GM18526 (cell line): ENCODE results near the gene WDR20.

Source experiments
- POLR2A ChIP-seq: IDR thresholded peaks from 3 replicates; pipeline ENCODE4 v1.6.1; 2011; ENCODE audit not compliant: insufficient read length; ENCODE audit errors: extremely low read depth

WDR20 gene

DNA sequence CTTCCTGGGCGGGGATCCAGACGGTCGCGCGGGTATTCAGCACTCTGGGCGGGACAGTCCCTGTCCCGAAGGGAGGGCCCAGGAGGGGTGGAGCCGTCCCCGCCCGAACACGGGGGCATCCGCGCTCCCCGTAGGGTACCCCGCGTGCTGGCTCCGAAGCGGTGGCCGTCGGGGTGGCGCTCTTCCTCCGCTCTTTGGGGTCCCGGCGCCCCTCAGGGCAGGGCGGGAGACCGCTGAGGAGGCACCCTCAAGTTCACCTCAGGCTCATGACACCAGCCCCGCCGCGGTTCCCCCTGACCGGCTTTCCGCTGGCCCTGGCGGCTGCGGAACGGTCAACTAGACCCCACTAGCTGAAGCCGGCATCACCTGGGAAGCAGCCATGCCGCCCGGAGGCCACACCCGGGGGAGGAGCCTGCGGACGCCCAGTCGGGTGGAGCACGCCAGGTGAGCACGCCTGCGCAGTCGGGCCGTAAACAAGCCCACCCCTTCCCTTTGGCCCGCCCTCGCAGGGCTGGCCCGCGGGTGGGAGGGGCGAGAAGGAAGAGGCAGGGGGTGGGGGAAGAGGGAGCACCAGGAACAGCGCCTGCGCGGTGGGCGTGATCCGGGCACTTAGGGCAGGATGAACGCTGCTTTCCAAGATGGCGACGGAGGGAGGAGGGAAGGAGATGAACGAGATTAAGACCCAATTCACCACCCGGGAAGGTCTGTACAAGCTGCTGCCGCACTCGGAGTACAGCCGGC, at the start of gene WDR20:
Gene WDR20, plus strand, starts transcription at position 612 of the 741 bp plus-strand sequence. Its CDS starts 27 bp downstream, at position 639.
- peak; percentile 72 for TF ChIP-seq POLR2A

GRCh38 chr14:102090713-102091112, 49.0 kb upstream of the WDR20 start:
- TF ChIP-seq POLR2A: no peak

DNA sequence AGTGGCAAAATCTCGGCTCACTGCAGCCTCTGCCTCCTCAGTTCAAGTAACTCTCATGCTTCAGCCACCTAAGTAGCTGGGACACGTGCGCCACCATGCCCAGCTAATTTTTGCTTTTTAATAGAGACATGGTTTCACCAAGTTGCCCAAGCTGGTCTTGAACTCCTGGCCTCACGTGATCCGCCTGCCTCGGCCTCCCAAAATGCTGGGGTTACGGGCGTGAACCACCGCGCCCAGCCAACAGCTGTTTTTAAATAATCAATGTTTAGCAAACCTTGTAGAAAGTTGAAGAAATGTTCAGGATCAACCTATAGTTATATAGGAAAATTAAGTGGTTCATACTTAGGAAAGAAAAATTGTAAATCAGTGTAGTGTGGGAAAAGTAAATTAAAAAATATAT, 46.9 kb upstream of the WDR20 start:
- TF ChIP-seq POLR2A: no peak

GRCh38 chr14:102094101-102094500, 45.6 kb upstream of the WDR20 start:
- no peak for TF ChIP-seq POLR2A

DNA sequence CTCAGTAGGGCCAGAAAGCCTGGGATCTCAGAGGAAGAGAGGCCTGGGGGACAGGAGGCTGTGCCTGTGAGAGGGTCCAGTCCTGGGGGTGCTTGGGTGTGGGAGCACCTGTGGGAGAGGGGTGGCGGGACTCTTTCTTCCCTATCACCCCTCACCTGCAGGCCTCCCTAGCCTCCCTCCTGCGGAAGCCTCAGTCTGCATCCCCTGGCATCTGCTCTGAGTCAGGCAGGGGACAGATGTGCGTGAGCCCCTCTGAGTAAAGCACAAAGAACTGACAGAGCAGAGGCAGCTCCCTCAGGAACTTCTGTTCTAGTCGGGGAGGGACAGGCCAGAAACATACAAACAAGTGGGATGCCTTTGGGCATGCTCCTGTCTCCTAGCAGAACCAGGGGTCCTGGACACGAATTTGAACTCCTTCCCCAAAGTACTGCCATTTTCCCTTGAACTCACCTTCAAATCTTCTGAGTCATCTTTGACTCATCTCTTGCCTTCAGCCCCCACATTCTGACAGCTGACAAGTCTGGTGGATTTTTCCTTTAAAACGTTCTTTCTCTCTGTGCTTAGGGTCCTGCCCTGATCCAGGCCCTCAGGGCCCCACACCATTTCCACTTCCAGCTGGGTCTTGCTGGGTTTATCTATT, 44.3 kb upstream of the WDR20 start:
- TF ChIP-seq POLR2A: no peak

DNA sequence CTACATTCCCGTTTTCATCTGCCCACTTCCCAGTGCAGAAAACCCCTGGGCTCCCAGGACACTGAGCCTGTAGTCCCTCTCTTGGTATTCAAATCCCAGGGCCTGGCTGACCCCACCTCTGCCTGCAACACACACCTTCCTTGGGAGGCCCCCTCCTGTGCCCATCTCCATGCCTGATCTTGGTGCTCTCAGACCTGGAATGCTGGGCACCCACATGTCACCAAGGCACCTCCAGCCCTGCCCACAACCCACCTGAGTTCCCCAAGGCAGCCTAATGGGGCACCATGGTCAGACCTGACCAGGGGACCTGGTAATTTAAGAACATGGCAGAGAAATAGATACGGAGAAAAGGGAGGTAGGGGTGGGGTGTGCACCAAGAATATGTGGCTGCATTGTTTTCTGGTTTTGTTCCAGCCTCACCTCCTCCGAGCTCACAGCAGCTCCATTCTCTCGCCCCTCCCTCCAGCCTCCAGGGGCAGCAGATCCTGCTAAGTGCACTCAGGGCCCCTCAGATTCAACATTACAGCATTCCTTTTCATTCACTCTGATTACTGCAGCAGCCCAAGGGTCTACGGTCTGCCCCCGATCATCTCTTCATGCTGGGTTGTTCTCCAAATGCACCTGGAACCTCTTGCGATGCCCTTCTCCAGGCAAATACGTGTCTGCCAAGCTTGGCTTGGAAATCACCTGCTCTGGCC, 43.7 kb upstream of the WDR20 start:
- TF ChIP-seq POLR2A: no peak

- no peak for TF ChIP-seq POLR2A
Observed at GRCh38 chr14:102096569-102097188, 43.0 kb upstream of the WDR20 start.

DNA sequence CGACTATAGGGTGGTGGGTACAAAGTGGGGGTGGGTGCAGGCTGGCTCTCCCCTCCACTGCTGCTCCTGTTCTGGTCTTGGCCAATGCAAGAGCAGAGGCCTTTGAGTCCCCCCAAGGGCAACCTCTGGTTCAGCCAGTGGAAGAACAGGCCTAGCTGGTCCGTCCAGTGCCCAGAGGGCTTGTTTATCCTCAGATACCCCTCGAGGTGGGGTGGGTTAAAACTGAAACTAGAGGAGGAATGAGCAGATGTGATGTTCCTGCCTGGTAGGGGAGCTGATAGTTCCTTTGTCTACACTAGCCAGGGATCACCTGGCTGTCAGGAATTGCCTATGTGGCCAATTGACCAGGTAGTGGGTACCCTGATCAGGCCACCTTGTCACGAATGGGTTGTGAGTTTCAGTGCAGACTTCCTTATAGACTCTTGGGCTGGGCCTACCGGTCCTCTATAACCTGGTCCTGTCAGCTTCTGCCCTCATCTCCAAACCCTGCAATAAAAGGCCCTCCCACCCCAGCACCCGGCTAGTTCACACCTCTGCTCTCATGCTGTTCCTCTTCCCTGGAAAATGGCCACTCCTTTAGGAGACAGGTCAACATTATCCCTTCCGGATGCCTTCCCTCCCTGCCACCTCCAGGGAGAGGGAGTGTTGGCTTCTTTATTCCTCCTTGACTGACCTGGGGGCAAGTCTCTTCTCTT, 42.1 kb upstream of the WDR20 start:
- no peak for TF ChIP-seq POLR2A

GRCh38 chr14:102103062-102103695, 36.5 kb upstream of the WDR20 start:
- TF ChIP-seq POLR2A: no peak

DNA sequence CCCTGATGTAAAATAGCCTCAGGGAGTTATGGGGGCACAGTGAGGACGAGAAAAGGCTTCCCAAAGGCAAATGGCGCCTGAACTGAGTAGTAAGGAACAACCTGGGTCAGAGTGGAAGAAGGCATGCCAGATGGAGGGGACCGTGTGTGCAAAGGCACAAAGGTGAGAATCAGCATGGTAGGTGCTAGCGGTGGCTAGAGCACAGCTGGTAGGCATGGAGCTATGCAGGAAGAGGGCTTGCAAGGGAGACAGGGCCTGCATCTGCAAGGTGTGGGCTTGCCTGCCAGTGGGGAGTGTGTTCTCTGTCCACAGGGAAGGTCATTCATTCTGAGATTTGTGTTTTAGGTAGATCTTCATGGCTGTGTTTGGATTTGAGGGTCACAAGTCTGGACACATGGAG, 34.3 kb upstream of the WDR20 start:
- no peak for TF ChIP-seq POLR2A

DNA sequence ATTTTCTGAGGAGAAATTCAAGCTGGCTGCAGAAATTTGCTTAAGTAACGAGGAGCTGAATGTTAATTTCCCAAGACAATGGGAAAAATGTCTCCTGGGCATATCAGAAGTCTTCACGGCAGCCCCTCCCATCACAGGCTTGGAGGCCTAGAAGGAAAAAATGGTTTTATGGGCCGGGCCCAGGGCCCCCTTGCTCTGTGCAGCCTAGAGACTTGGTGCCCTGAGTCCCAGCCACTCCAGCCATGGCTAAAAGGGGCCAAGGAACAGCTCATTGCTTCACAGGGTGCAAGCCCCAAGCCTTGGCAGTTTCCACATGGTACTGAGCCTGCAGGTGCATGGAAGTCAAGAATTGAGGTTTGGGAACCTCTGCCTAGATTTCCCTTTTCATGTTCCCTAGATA, 28.6 kb upstream of the WDR20 start:
- no peak for TF ChIP-seq POLR2A

GRCh38 chr14:102116361-102117180, 23.1 kb upstream of the WDR20 start:
- TF ChIP-seq POLR2A: no peak

GRCh38 chr14:102117852-102118251, 21.8 kb upstream of the WDR20 start:
- no peak for TF ChIP-seq POLR2A

- TF ChIP-seq POLR2A: no peak
Observed at GRCh38 chr14:102120888-102121287, 18.8 kb upstream of the WDR20 start.
